SK-N-SH (cell line): ENCODE results near the gene ZDHHC14. TPM values are rescaled to one million over a fixed set of nuclear protein-coding genes. Genes with fewer than 3 reads are reported as not detected.
"Not testable (repeated sequence)": the region's sequence is repeated elsewhere in the genome, so short reads cannot be mapped to it uniquely, and the experiment has no call there.

Source experiments
- CTCF ChIA-PET: fragments of 300-600, 350-600 bp; formaldehyde crosslinking; extraction: SDS; loops from one replicate; lab custom pipeline; 2021; lab: Yijun Ruan, JAX
- POLR2A ChIA-PET: fragments of 350-600 bp; sonication (Branson Sonifier 250); formaldehyde crosslinking; extraction: SDS; loops from one replicate; lab custom pipeline; 2020; ENCODE audit warnings: antibody characterized with exemption, inconsistent platforms; lab: Yijun Ruan, JAX
- DNase-seq: peaks from one replicate; pipeline ENCODE4 v3.0.0; 2012
- H2AFZ ChIP-seq: fragments of 200-600 bp; sonication (generic); 2 replicates; pipeline ENCODE4 v1.8.1; 2016; ENCODE audit warnings: antibody characterized with exemption, mild to moderate bottlenecking, low read depth
- H3F3A ChIP-seq: fragments of 200-600 bp; sonication (generic); replicated peaks from 2 replicates; pipeline ENCODE3; 2016; ENCODE audit warnings: antibody characterized with exemption, mild to moderate bottlenecking; ENCODE audit not compliant: insufficient read depth
- H3K27ac ChIP-seq, 2 experiments: fragments of 200-500 bp in 1 of 2; fragments of 200-600 bp in 1 of 2; sonication (Bioruptor generic) in 1 of 2; sonication (generic), shearing (Covaris generic) in 1 of 2; 2 replicates each; pipeline versions ENCODE4 v1.5.1 to v1.6.1; 2014 to 2016; ENCODE audit warnings: low read depth in 2 of 2, inconsistent platforms in 1 of 2, low read length in 1 of 2, mild to moderate bottlenecking in 1 of 2, mixed read lengths in 1 of 2
- H3K27me3 ChIP-seq: fragments of 200-600 bp; sonication (generic), shearing (Covaris generic); 2 replicates; pipeline ENCODE4 v1.6.1; 2016; ENCODE audit warnings: mixed run types; ENCODE audit not compliant: insufficient read depth
- H3K36me3 ChIP-seq, 2 experiments: fragments of 200-500 bp in 1 of 2; fragments of 200-600 bp in 1 of 2; sonication (Bioruptor generic) in 1 of 2; sonication (generic) in 1 of 2; replicated peaks in 1 of 2; 2 replicates each; pipeline versions ENCODE3 to v1.5.1; 2014 to 2016; ENCODE audit warnings: low read length in 1 of 2, mild to moderate bottlenecking in 1 of 2; ENCODE audit not compliant: insufficient read depth in 2 of 2, control insufficient read depth in 1 of 2
- H3K4me1 ChIP-seq, 2 experiments: fragments of 200-500 bp in 1 of 2; fragments of 200-600 bp in 1 of 2; sonication (Bioruptor generic) in 1 of 2; sonication (generic), shearing (Covaris generic) in 1 of 2; 2 replicates each; pipeline versions ENCODE4 v1.5.1 to v1.6.1; 2014 to 2016; ENCODE audit warnings: low read depth in 1 of 2, low read length in 1 of 2, mixed run types in 1 of 2; ENCODE audit not compliant: insufficient read depth in 2 of 2, control insufficient read depth in 1 of 2
- H3K4me2 ChIP-seq: fragments of 200-600 bp; sonication (generic), shearing (Covaris generic); 2 replicates; pipeline ENCODE4 v1.6.1; 2017; ENCODE audit warnings: mixed run types
- H3K4me3 ChIP-seq, 2 experiments: fragments of 200-500 bp in 1 of 2; fragments of 200-600 bp in 1 of 2; sonication (Bioruptor generic) in 1 of 2; sonication (generic), shearing (Covaris generic) in 1 of 2; 2 replicates each; pipeline versions ENCODE4 v1.5.1 to v1.8.1; 2014 to 2016; ENCODE audit warnings: low read depth in 2 of 2, inconsistent platforms in 1 of 2, low read length in 1 of 2, mild to moderate bottlenecking in 1 of 2, mixed read lengths in 1 of 2, moderate library complexity in 1 of 2
- H3K79me2 ChIP-seq: fragments of 200-600 bp; sonication (generic); 2 replicates; pipeline ENCODE4 v1.8.1; 2017; ENCODE audit warnings: mild to moderate bottlenecking; ENCODE audit not compliant: insufficient read depth
- H3K9ac ChIP-seq: fragments of 200-600 bp; sonication (generic); 2 replicates; pipeline ENCODE4 v1.6.1; 2017; ENCODE audit warnings: mixed run types
- H3K9me2 ChIP-seq: fragments of 200-600 bp; sonication (generic); 2 replicates; pipeline ENCODE4 v1.6.1; 2017; ENCODE audit warnings: mixed run types
- H3K9me3 ChIP-seq: fragments of 200-600 bp; sonication (generic); 2 replicates; pipeline ENCODE4 v1.6.1; 2017; ENCODE audit warnings: mixed run types, mild to moderate bottlenecking, moderate library complexity
- H4K20me1 ChIP-seq: fragments of 200-600 bp; sonication (generic); 2 replicates; pipeline ENCODE4 v1.6.1; 2017; ENCODE audit warnings: mild to moderate bottlenecking, mixed run types; ENCODE audit not compliant: insufficient read depth
- EP300 ChIP-seq, 2 experiments: IDR thresholded peaks; 2 replicates each; pipeline versions ENCODE4 v1.4.0 to v1.6.1; 2012; ENCODE audit warnings: borderline replicate concordance in 1 of 2, low read depth in 1 of 2, low read length in 1 of 2
- FOSL2 ChIP-seq: IDR thresholded peaks from 2 replicates; pipeline ENCODE4 v1.4.0; 2012; ENCODE audit warnings: low read depth, mild to moderate bottlenecking, moderate library complexity, borderline replicate concordance
- NRF1 ChIP-seq: IDR thresholded peaks from 2 replicates; pipeline ENCODE4 v1.6.1; 2012; ENCODE audit warnings: low read depth, mild to moderate bottlenecking, low read length
- POLR2AphosphoS5 ChIP-seq: IDR thresholded peaks from 2 replicates; pipeline ENCODE4 v1.6.1; 2012; ENCODE audit warnings: low read depth, low read length
- RAD21 ChIP-seq: IDR thresholded peaks from 2 replicates; pipeline ENCODE4 v1.6.1; 2012; ENCODE audit warnings: mild to moderate bottlenecking, low read length
- RXRA ChIP-seq: IDR thresholded peaks from 2 replicates; pipeline ENCODE4 v1.4.0; 2012; ENCODE audit warnings: low read depth, mild to moderate bottlenecking, borderline replicate concordance
- SMC3 ChIP-seq: IDR thresholded peaks from 2 replicates; pipeline ENCODE4 v1.6.1; 2012; ENCODE audit warnings: low read depth, low read length, improper control_type of control experiment
- TAF1 ChIP-seq: IDR thresholded peaks from 2 replicates; pipeline ENCODE4 v1.6.1; 2012; ENCODE audit warnings: low read depth, mild to moderate bottlenecking, low read length, moderate library complexity, borderline replicate concordance
- TCF12 ChIP-seq: IDR thresholded peaks from 2 replicates; pipeline ENCODE4 v1.4.0; 2012
- WGBS: methylation state at CpG from one replicate; pipeline ENCODE4 v1.1.6; 2017; ENCODE audit warnings: low lambda C conversion rate; 5-methylcytosine and 5-hydroxymethylcytosine counted together
- polyA plus RNA-seq, 3 experiments: library from polyadenylated mRNA; depleted of rRNA; stranded (reverse); fragments of >200 nt; gene quantifications; 2 replicates each; pipeline ENCODE4 v1.2.3, GENCODE V29; 2012
- TF ChIP-seq, protein P1 (sequence below): IDR thresholded peaks from 2 replicates; pipeline ENCODE4; 2012
- TF ChIP-seq, protein P2 (sequence below): IDR thresholded peaks from 2 replicates; pipeline ENCODE4 v1.4.0; 2012; ENCODE audit warnings: low read depth, borderline replicate concordance
- TF ChIP-seq, protein P3 (sequence below): fragments of 200-600 bp; sonication (generic); IDR thresholded peaks from 2 replicates; pipeline ENCODE4 v1.6.1; 2017; ENCODE audit warnings: antibody characterized with exemption, mild to moderate bottlenecking, moderate library complexity

The ZDHHC14 gene
- polyA plus RNA-seq, 1 of the 3 experiments (the other 2 are of a cell fraction): 5.4 TPM

DNA sequence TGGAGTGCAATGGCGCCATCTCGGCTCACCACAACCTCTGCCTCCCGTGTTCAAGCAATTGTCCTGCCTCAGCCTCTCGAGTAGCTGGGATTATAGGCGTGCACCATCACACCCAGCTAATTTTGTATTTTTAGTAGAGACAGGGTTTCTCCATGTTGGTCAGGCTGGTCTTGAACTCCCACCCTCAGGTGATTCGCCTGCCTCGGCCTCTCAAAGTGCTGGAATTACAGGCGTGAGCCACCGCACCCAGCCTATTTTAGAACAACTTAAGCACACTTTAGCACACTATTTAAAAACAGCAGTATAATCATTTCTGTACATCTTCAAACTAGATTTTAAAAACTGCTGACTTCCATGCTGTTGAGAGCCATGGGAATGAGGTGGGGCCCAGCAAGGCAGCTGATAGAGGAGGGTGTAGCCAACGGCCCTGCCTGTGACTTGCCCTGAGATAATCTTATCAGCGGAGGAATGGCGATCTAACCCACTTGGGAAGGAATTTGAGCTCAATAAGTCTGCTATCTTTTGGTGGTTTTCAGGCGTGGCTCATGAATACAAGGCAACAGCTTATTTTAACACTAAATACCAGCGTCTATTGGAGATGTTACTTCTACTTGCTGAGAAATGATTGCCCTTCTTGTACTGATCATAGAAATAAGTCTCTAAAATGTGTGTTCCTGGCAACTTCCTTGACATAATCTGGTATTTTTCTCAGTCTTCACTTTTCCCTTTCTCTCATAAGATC lies 12.1 kb downstream of the ZDHHC14 start:
- H3K9me3 ChIP-seq: peaks cover 26% of the 10 kb centered on the region
- H2AFZ ChIP-seq: no peak overlapping the region
- H3K4me2 ChIP-seq: no peak overlapping the region
- peaks cover 0 to 8% of the 10 kb centered on the region in 2 experiments for H3K36me3 ChIP-seq
- no peak overlapping the region for H3K4me3 ChIP-seq
- no peaks in the 10 kb centered on the region; the same call in 1 of the 2 replicates for H3K79me2 ChIP-seq
- no peak overlapping the region for H3K9ac ChIP-seq
- DNase-seq: no peak
- H4K20me1 ChIP-seq: no peaks in the 10 kb centered on the region
- H3F3A ChIP-seq: peaks cover 5% of the 10 kb centered on the region
- CTCF ChIA-PET: interaction anchor here (1.4 kb wide), 1 partner anchor 11 kb away, joined by 3 read pairs; no protein-coding TSS in a partner anchor
- 91% methylated on average over 14 of the region's 14 CpGs for WGBS
- TF ChIP-seq, protein P1, sequence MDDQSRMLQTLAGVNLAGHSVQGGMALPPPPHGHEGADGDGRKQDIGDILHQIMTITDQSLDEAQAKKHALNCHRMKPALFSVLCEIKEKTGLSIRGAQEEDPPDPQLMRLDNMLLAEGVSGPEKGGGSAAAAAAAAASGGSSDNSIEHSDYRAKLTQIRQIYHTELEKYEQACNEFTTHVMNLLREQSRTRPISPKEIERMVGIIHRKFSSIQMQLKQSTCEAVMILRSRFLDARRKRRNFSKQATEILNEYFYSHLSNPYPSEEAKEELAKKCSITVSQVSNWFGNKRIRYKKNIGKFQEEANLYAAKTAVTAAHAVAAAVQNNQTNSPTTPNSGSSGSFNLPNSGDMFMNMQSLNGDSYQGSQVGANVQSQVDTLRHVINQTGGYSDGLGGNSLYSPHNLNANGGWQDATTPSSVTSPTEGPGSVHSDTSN: no peak
- TF ChIP-seq, protein P2, sequence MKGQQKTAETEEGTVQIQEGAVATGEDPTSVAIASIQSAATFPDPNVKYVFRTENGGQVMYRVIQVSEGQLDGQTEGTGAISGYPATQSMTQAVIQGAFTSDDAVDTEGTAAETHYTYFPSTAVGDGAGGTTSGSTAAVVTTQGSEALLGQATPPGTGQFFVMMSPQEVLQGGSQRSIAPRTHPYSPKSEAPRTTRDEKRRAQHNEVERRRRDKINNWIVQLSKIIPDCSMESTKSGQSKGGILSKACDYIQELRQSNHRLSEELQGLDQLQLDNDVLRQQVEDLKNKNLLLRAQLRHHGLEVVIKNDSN: no peak
- TF ChIP-seq, protein P3, sequence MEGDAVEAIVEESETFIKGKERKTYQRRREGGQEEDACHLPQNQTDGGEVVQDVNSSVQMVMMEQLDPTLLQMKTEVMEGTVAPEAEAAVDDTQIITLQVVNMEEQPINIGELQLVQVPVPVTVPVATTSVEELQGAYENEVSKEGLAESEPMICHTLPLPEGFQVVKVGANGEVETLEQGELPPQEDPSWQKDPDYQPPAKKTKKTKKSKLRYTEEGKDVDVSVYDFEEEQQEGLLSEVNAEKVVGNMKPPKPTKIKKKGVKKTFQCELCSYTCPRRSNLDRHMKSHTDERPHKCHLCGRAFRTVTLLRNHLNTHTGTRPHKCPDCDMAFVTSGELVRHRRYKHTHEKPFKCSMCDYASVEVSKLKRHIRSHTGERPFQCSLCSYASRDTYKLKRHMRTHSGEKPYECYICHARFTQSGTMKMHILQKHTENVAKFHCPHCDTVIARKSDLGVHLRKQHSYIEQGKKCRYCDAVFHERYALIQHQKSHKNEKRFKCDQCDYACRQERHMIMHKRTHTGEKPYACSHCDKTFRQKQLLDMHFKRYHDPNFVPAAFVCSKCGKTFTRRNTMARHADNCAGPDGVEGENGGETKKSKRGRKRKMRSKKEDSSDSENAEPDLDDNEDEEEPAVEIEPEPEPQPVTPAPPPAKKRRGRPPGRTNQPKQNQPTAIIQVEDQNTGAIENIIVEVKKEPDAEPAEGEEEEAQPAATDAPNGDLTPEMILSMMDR: no peak
- TF ChIP-seq RAD21 (no peak), TAF1 (no peak), TCF12 (no peak), NRF1 (no peak)
- no peaks in the 10 kb centered on the region for H3K27me3 ChIP-seq
- POLR2A ChIA-PET: no interaction called here
- peaks cover 0 to 1% of the 10 kb centered on the region in 2 experiments; a peak in 1 of 4 replicates for H3K4me1 ChIP-seq
- H3K9me2 ChIP-seq: no peaks in the 10 kb centered on the region
- H3K27ac ChIP-seq: no peak overlapping the region

DNA sequence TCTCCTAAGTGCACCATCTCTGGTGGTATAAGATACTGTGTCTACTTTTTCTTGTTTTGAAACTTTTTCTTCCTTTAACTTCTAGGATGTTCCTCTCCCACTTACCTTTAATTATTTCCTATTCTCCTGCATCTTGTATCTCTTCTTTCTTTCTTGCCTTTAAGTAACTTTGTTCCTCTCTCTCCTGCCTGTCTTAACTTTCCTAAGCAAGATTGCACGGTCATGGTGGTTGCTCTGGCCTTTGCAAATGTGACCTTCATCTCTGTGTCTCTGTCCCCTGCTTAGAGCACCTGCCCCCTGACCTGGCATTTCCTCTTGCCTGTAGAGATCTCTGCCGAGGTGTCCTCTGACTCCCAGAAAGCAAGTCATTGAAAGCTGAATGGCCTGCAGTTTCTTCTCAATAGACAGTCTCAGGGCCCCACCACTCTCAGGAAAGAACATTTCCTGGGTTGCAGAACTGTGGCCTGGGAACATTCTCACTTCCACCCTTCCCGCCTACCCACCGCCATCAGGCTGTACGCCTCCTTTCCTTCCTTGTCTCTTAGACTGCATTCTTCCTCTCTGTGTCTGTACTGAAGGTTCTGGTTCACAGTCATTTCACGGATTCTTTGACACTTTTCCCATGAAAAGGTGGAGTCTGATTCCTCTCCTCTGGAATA lies 12.8 kb downstream of the ZDHHC14 start:
- Histone ChIP-seq H3K9me2 (no peaks in the 10 kb centered on the region), H3K9me3 (peaks cover 26% of the 10 kb centered on the region), H3K27ac (no peak overlapping the region), H3K4me1 (peaks cover 0 to 4% of the 10 kb centered on the region in 2 experiments; a peak in 1 of 4 replicates), H4K20me1 (no peaks in the 10 kb centered on the region), H3K27me3 (no peaks in the 10 kb centered on the region), H3K36me3 (peaks cover 0 to 8% of the 10 kb centered on the region in 2 experiments), H3K4me2 (no peak overlapping the region), H3K4me3 (no peak overlapping the region), H3K79me2 (no peaks in the 10 kb centered on the region), H2AFZ (no peak overlapping the region), H3K9ac (no peak overlapping the region), H3F3A (peaks cover 5% of the 10 kb centered on the region)
- WGBS: 94% methylated on average over 6 of the region's 6 CpGs
- no peak for DNase-seq
- ChIA-PET CTCF (interaction anchor here (1.4 kb wide), 1 partner anchor 12 kb away, joined by 3 read pairs; no protein-coding TSS in a partner anchor), POLR2A (interaction anchor here (0.7 kb wide), 1 partner anchor 439 kb away, joined by 3 read pairs; no protein-coding TSS in a partner anchor)
- TF ChIP-seq FOSL2 (no peak), SMC3 (no peak), POLR2AphosphoS5 (no peak), EP300 (IDR thresholded peaks at IDR 0.05; ENCODE audit: borderline replicate concordance in 1 of 2, low read depth in 1 of 2, low read length in 1 of 2) (no peak), RXRA (no peak)

DNA sequence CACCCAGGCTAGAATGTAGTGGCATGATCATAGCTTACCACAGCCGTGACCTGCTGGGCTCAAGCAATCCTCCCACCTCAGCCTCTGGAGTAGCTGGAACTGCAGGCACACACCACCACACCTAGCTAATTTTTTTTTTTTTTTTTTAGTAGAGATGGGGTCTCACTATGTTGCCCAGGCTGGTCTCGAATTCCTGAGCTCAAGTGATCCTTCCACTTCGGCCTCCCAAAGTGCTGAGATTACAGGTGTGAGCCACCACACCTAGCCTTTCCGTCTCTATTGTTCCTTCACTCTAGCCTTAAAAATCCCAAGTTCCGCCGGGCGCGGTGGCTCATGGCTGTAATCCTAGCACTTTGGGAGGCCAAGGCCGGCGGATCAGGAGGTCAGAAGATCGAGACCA lies 14.2 kb downstream of the ZDHHC14 start:
- H3K79me2 ChIP-seq, DNase-seq, H3F3A ChIP-seq, H3K27ac ChIP-seq, POLR2A ChIA-PET, H3K4me1 ChIP-seq, H3K9me2 ChIP-seq, H3K9ac ChIP-seq, H3K27me3 ChIP-seq, H2AFZ ChIP-seq, H3K4me3 ChIP-seq, H3K36me3 ChIP-seq, H4K20me1 ChIP-seq, H3K4me2 ChIP-seq: not testable (repeated sequence)
- 97% methylated on average over 11 of the region's 11 CpGs for WGBS
- CTCF ChIA-PET: interaction anchor here (1.5 kb wide), 1 partner anchor 202 kb away, joined by 3 read pairs; no protein-coding TSS in a partner anchor
- H3K9me3 ChIP-seq: peaks cover 16% of the 10 kb centered on the region
